ENCODE results near the gene KIAA1217.
"Not testable (repeated sequence)": the region's sequence is repeated elsewhere in the genome, so short reads cannot be mapped to it uniquely, and the experiment has no call there.

KIAA1217 gene

GRCh38 chr10:24477915-24478314 lies 269.0 kb downstream of the KIAA1217 start:
- no peak for DNase-seq (ENCODE audit: low read depth)
- H3K4me3 ChIP-seq (ENCODE audit: control insufficient read depth, low read depth, low read length): no peak overlapping the region
- TF ChIP-seq, protein P1, sequence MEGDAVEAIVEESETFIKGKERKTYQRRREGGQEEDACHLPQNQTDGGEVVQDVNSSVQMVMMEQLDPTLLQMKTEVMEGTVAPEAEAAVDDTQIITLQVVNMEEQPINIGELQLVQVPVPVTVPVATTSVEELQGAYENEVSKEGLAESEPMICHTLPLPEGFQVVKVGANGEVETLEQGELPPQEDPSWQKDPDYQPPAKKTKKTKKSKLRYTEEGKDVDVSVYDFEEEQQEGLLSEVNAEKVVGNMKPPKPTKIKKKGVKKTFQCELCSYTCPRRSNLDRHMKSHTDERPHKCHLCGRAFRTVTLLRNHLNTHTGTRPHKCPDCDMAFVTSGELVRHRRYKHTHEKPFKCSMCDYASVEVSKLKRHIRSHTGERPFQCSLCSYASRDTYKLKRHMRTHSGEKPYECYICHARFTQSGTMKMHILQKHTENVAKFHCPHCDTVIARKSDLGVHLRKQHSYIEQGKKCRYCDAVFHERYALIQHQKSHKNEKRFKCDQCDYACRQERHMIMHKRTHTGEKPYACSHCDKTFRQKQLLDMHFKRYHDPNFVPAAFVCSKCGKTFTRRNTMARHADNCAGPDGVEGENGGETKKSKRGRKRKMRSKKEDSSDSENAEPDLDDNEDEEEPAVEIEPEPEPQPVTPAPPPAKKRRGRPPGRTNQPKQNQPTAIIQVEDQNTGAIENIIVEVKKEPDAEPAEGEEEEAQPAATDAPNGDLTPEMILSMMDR (IDR thresholded peaks at IDR 0.05; ENCODE audit: control insufficient read depth, insufficient read depth, low read depth, low read length, missing control alignments): no peak

DNA sequence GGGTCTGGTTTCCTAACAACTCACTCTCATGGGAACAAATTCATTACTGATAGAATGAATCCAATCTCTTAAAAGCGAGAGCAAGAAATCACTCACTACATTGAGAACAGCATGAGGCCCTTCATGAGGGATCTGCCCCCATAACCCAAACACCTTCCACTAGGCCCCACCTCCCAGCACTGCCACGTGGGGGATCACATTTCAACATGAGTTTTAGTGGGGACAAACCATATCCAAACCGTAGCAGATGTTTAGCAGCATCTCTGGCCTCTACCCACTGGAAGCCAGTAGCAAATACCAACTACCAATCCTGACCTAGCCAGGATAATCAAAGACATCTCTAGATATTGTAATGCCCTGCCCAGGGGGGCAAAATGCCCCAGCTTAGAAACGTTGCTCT lies 270.9 kb downstream of the KIAA1217 start:
- TF ChIP-seq, protein P1 (IDR thresholded peaks at IDR 0.05; ENCODE audit: control insufficient read depth, insufficient read depth, low read depth, low read length, missing control alignments): no peak
- DNase-seq (ENCODE audit: low read depth): no peak
- H3K4me3 ChIP-seq (ENCODE audit: control insufficient read depth, low read depth, low read length): no peak overlapping the region

DNA sequence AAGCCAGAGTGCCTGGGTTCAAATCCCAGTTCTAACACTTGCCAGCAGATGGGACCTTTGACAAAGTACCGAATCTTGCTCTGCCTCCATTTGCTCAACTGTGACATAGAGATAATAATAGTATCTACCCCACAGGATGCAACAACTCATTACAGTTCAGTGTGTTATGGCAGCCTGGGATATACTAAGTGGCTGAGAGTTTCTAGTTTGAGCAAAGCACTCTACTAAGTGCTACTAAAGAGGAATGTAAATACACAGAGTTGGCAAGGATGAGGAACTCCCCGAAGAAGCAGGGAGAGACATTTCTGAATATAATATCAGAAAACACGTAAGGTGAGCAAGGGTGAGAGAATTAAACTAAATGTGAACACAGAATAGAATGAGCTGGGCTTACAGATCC lies 271.5 kb downstream of the KIAA1217 start:
- TF ChIP-seq, protein P1 (IDR thresholded peaks at IDR 0.05; ENCODE audit: control insufficient read depth, insufficient read depth, low read depth, low read length, missing control alignments): no peak
- DNase-seq (ENCODE audit: low read depth): no peak
- H3K4me3 ChIP-seq (ENCODE audit: control insufficient read depth, low read depth, low read length): no peak overlapping the region

GRCh38 chr10:24481241-24481640 lies 272.3 kb downstream of the KIAA1217 start:
- DNase-seq (ENCODE audit: low read depth): no peak
- TF ChIP-seq, protein P1 (IDR thresholded peaks at IDR 0.05; ENCODE audit: control insufficient read depth, insufficient read depth, low read depth, low read length, missing control alignments): no peak
- no peak overlapping the region for H3K4me3 ChIP-seq (ENCODE audit: control insufficient read depth, low read depth, low read length)

- H3K4me3 ChIP-seq (ENCODE audit: control insufficient read depth, low read depth, low read length); DNase-seq (ENCODE audit: low read depth): not testable (repeated sequence)
Observed at GRCh38 chr10:24482713-24483112, 273.8 kb downstream of the KIAA1217 start.

DNA sequence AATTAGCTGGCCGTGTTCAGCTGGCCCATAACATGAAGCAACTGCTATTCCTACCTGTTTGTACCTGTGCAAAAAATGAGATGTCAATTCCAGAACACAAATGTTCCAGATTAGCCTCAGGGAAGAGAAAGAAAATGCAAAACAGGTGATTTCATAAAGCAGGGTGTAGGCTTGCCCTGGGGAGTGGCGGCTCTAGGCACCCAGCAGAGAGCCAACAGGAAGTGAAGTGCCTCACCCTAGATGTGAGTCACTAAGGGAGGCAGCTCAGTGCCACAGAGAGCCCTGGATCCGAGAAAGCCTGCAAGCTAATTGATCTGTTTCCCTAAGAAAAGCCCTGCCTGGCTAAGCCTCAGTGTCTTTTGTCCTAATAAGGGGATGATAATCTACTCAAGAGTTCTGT lies 274.8 kb downstream of the KIAA1217 start:
- DNase-seq (ENCODE audit: low read depth): no peak
- H3K4me3 ChIP-seq (ENCODE audit: control insufficient read depth, low read depth, low read length): no peak overlapping the region
- TF ChIP-seq, protein P1 (IDR thresholded peaks at IDR 0.05; ENCODE audit: control insufficient read depth, insufficient read depth, low read depth, low read length, missing control alignments): no peak

DNA sequence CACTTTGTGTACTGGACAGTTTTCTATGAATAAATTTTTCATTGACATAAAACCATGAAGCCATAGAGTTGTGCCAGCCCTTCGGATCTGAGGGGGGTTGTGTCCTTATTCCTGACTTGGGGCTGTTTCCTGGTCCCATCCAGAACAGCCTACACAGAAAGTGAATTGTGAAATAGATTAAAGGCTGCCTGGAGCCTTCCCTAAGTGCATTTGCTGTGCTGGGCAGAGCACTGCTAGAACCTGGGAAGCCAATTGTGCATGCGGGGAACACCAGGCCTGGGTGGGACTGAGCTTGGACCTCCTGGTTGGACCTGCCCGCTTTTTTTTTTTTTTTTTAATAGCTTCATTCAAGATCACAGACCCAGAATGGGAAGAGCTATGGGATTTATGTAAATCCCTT lies 275.8 kb downstream of the KIAA1217 start:
- H3K4me3 ChIP-seq (ENCODE audit: control insufficient read depth, low read depth, low read length): no peak overlapping the region
- DNase-seq (ENCODE audit: low read depth): no peak
- TF ChIP-seq, protein P1 (IDR thresholded peaks at IDR 0.05; ENCODE audit: control insufficient read depth, insufficient read depth, low read depth, low read length, missing control alignments): no peak
